Tibial nerve (tissue), 4 donors: ENCODE data around the gene FRK. TPM values are rescaled to one million over a fixed set of nuclear protein-coding genes. Genes with fewer than 3 reads are reported as not detected.

ENCODE experiments used
- DNase-seq, 2 donors: peaks; one replicate each; pipeline ENCODE4 v3.0.0-alpha.2; 2019; ENCODE audit warnings: low spot score in 2 of 2
- H3K27ac ChIP-seq, 4 donors: fragments of 200-600 bp; sonication (generic) in 3 of 4; one replicate each; pipeline ENCODE4 v1.5.1; 2017 to 2019; ENCODE audit warnings: mild to moderate bottlenecking in 1 of 4
- H3K27me3 ChIP-seq, 2 donors: fragments of 200-600 bp; sonication (generic) in 1 of 2; one replicate each; pipeline versions ENCODE4 v1.5.1 to v1.6.0; 2017 to 2019
- H3K36me3 ChIP-seq, 3 donors: fragments of 200-600 bp; sonication (generic); one replicate each; pipeline ENCODE4 v1.5.1; 2018 to 2019
- H3K4me1 ChIP-seq, 4 donors: fragments of 200-600 bp; sonication (generic) in 3 of 4; one replicate each; pipeline ENCODE4 v1.5.1; 2017 to 2019
- H3K4me3 ChIP-seq, 4 donors: fragments of 200-600 bp; sonication (generic) in 3 of 4; one replicate each; pipeline ENCODE4 v1.5.1; 2017 to 2019; ENCODE audit warnings: mild to moderate bottlenecking in 1 of 4, moderate library complexity in 1 of 4
- H3K9me3 ChIP-seq, 4 donors: fragments of 200-600 bp; sonication (generic) in 3 of 4; one replicate each; pipeline ENCODE4 v1.5.1; 2017 to 2019
- EP300 ChIP-seq, 2 donors: sonication (generic); formaldehyde crosslinking; IDR thresholded peaks; one replicate each; pipeline ENCODE4 v1.6.1; 2017; ENCODE audit warnings: antibody characterized with exemption in 2 of 2, mild to moderate bottlenecking in 1 of 2
- POLR2A ChIP-seq, 2 donors: fragments of 450-650 bp; IDR thresholded peaks; one replicate each; pipeline ENCODE4 v1.6.1; 2017; ENCODE audit warnings: antibody characterized with exemption in 2 of 2, mild to moderate bottlenecking in 2 of 2, moderate library complexity in 2 of 2
- WGBS, 2 donors: methylation state at CpG; one replicate each; pipeline ENCODE4 v1.1.5; 2018; 5-methylcytosine and 5-hydroxymethylcytosine counted together
- total RNA-seq, 4 donors: library from RNA; depleted of rRNA; stranded (reverse); fragments of >200 nt; gene quantifications; one replicate each; pipeline ENCODE4 v1.1.0, GENCODE V29; 2016
- TF ChIP-seq, protein P1 (sequence below), 5 experiments: fragments of 200-600 bp in 3 of 5; fragments of 450-650 bp in 2 of 5; sonication (generic) in 3 of 5; IDR thresholded peaks; one replicate each; pipeline ENCODE4 v1.5.1; 2016 to 2019; ENCODE audit warnings: antibody characterized with exemption in 5 of 5, mild to moderate bottlenecking in 3 of 5, moderate library complexity in 2 of 5

Gene FRK
- total RNA-seq, 4 donors from 2014 or later = 0.78 to 1.3 (median 0.97) TPM

DNA sequence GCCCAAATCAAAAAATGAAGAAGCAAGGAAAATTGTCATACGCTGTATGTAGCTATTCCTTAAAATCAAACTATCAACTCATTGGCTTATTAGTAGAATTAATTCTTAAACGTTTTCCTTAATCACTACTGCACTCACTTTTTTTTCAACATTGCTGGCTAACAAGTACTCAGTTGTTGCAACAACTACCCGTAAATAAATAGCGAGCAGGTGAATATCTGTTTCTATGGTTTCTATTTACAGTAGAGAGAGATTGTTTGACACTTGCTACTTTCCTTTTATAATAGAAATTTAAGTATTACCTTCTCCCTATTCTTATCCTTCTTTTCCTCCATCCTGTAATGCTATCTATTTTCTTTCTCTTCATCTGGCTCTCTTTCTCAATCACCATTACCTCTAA lies 25.1 kb downstream of the FRK start:
- 82 to 83% methylated on average over 4 of the region's 4 CpGs for WGBS, 2 donors
- H3K4me1 ChIP-seq = peaks cover 0 to 15% (median 0%) of the 10 kb centered on the region in 4 donors
- DNase-seq = no peak
- H3K4me3 ChIP-seq = no peak overlapping the region
- H3K9me3 ChIP-seq = no peaks in the 10 kb centered on the region
- H3K27me3 ChIP-seq = no peaks in the 10 kb centered on the region
- H3K36me3 ChIP-seq = no peaks in the 10 kb centered on the region
- H3K27ac ChIP-seq = no peak overlapping the region
- TF ChIP-seq, protein P1, sequence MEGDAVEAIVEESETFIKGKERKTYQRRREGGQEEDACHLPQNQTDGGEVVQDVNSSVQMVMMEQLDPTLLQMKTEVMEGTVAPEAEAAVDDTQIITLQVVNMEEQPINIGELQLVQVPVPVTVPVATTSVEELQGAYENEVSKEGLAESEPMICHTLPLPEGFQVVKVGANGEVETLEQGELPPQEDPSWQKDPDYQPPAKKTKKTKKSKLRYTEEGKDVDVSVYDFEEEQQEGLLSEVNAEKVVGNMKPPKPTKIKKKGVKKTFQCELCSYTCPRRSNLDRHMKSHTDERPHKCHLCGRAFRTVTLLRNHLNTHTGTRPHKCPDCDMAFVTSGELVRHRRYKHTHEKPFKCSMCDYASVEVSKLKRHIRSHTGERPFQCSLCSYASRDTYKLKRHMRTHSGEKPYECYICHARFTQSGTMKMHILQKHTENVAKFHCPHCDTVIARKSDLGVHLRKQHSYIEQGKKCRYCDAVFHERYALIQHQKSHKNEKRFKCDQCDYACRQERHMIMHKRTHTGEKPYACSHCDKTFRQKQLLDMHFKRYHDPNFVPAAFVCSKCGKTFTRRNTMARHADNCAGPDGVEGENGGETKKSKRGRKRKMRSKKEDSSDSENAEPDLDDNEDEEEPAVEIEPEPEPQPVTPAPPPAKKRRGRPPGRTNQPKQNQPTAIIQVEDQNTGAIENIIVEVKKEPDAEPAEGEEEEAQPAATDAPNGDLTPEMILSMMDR (IDR thresholded peaks at IDR 0.05) = no peak
- TF ChIP-seq POLR2A (IDR thresholded peaks at IDR 0.05) (no peak), EP300 (IDR thresholded peaks at IDR 0.05) (no peak)

- TF ChIP-seq EP300 (IDR thresholded peaks at IDR 0.05) (no peak), POLR2A (IDR thresholded peaks at IDR 0.05) (no peak)
- TF ChIP-seq, protein P1 (IDR thresholded peaks at IDR 0.05) = no peak
- no peak for DNase-seq
- WGBS, 2 donors = 35% methylated on average over 2 of the region's 2 CpGs
- no peaks in the 10 kb centered on the region for H3K36me3 ChIP-seq
- H3K9me3 ChIP-seq = no peaks in the 10 kb centered on the region
- H3K27me3 ChIP-seq = no peaks in the 10 kb centered on the region
- no peak overlapping the region for H3K27ac ChIP-seq
- peaks cover 0 to 15% (median 0%) of the 10 kb centered on the region in 4 donors for H3K4me1 ChIP-seq
- H3K4me3 ChIP-seq = no peak overlapping the region
Observed at GRCh38 chr6:116034327-116034726, 26.4 kb downstream of the FRK start.

GRCh38 chr6:116033687-116034303 lies 26.9 kb downstream of the FRK start:
- WGBS, 2 donors = 75 to 76% methylated on average over 4 of the region's 4 CpGs
- Histone ChIP-seq H3K4me1 (peaks cover 0 to 15% (median 0%) of the 10 kb centered on the region in 4 donors), H3K4me3 (no peak overlapping the region), H3K27ac (no peak overlapping the region), H3K27me3 (no peaks in the 10 kb centered on the region), H3K36me3 (no peaks in the 10 kb centered on the region), H3K9me3 (no peaks in the 10 kb centered on the region)
- DNase-seq = no peak
- TF ChIP-seq POLR2A (IDR thresholded peaks at IDR 0.05) (no peak), EP300 (IDR thresholded peaks at IDR 0.05) (no peak)
- TF ChIP-seq, protein P1 (IDR thresholded peaks at IDR 0.05) = no peak

GRCh38 chr6:116030770-116031169 lies 29.9 kb downstream of the FRK start:
- Histone ChIP-seq H3K27ac (no peak overlapping the region), H3K27me3 (no peaks in the 10 kb centered on the region), H3K4me3 (no peak overlapping the region), H3K36me3 (no peaks in the 10 kb centered on the region), H3K9me3 (no peaks in the 10 kb centered on the region), H3K4me1 (peaks cover 0 to 8% (median 0%) of the 10 kb centered on the region in 4 donors)
- 43 to 51% methylated on average over 1 of the region's 1 CpG for WGBS, 2 donors
- TF ChIP-seq POLR2A (IDR thresholded peaks at IDR 0.05) = no peak
- no peak for TF ChIP-seq EP300 (IDR thresholded peaks at IDR 0.05)
- TF ChIP-seq, protein P1 (IDR thresholded peaks at IDR 0.05) = no peak
- DNase-seq = no peak

DNA sequence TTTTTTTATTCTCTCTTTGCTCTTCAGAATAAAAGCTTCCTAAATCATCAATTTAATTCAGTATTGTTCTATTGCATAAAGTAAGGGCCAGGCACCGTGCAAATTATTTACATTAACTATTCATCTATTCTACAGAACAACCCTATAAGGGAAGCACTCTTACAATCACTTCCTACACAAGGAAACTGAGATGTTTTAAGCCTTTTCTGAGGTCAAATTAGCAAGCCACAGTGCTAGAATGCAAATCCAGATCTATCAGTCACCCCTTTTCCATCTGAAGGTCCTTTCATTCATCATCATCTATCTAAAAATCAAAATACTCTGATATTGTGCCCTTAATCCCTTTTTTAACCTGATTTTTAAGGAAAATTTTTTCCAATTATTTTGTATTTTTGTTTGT lies 31.2 kb downstream of the FRK start:
- no peak overlapping the region for H3K4me3 ChIP-seq
- H3K27me3 ChIP-seq = no peaks in the 10 kb centered on the region
- no peaks in the 10 kb centered on the region for H3K9me3 ChIP-seq
- WGBS, 2 donors = 66 to 73% methylated on average over 1 of the region's 1 CpG
- peaks cover 0 to 8% (median 0%) of the 10 kb centered on the region in 4 donors for H3K4me1 ChIP-seq
- no peak overlapping the region for H3K27ac ChIP-seq
- DNase-seq = no peak
- no peaks in the 10 kb centered on the region for H3K36me3 ChIP-seq
- TF ChIP-seq POLR2A (IDR thresholded peaks at IDR 0.05) (no peak), EP300 (IDR thresholded peaks at IDR 0.05) (no peak)
- TF ChIP-seq, protein P1 (IDR thresholded peaks at IDR 0.05) = no peak
